HCT116 (cell line): ENCODE results near the gene MYBPH. TPM values are rescaled to one million over a fixed set of nuclear protein-coding genes. Genes with fewer than 3 reads are reported as not detected.

Source experiments
- ATAC-seq: fragments of 200-7000 bp; cut with Tn5 transposase; 2 replicates; pipeline ENCODE4 v1.9.1; 2020; ENCODE audit warnings: mild to moderate bottlenecking, moderate library complexity
- BruUV-seq: library from RNA; stranded (reverse); fragments of 400-500 nt; replicated peaks from 2 replicates; lab custom pipeline; 2021; lab: Mats Ljungman, UMichigan
- CTCF ChIA-PET: fragments of 300-600 bp; sonication (Branson Sonifier 250); formaldehyde crosslinking; loops from one replicate; lab custom pipeline; 2021; ENCODE audit warnings: antibody characterized with exemption; lab: Charles Lee
- POLR2A ChIA-PET: fragments of 300-600, 350-600 bp; sonication (Branson Sonifier 250); formaldehyde crosslinking; loops from one replicate; lab custom pipeline; 2021; ENCODE audit warnings: antibody characterized with exemption; lab: Charles Lee
- RAD21 ChIA-PET, 2 experiments: fragments of 300-600 bp; sonication (Branson Sonifier 250); formaldehyde crosslinking; loops; one replicate each; lab custom pipeline; 2023; ENCODE audit warnings: low total read pairs in 2 of 2; ENCODE audit not compliant: uncharacterized antibody in 2 of 2, unreplicated experiment in 2 of 2, low non-redundant PET in 1 of 2; lab: Charles Lee
- DNase-seq: peaks from one replicate; pipeline ENCODE4 v3.0.0-alpha.2; 2010; ENCODE audit warnings: low read depth, low spot score
- H2AFZ ChIP-seq: fragments of 200-600 bp; shearing (Covaris generic), sonication (generic); 2 replicates; pipeline ENCODE4 v1.6.1; 2017; ENCODE audit warnings: low read depth, mixed run types, mixed read lengths, antibody characterized with exemption, low read length; ENCODE audit not compliant: poor library complexity, severe bottlenecking
- H3K27ac ChIP-seq: 2 replicates; pipeline ENCODE4 v1.5.1; 2012; ENCODE audit warnings: low read depth, low read length
- H3K27me3 ChIP-seq: fragments of 200-600 bp; sonication (generic); 2 replicates; pipeline ENCODE4 v1.6.1; 2016; ENCODE audit warnings: mixed run types, low read length, mixed read lengths; ENCODE audit not compliant: insufficient read depth
- H3K36me3 ChIP-seq, 2 experiments: fragments of 200-500 bp in 1 of 2; fragments of 200-600 bp in 1 of 2; sonication (Bioruptor generic) in 1 of 2; sonication (generic) in 1 of 2; 2 replicates each; pipeline versions ENCODE4 v1.5.1 to v1.6.1; 2014 to 2016; ENCODE audit warnings: low read length in 2 of 2, inconsistent platforms in 1 of 2, mixed read lengths in 1 of 2, mixed run types in 1 of 2; ENCODE audit not compliant: insufficient read depth in 2 of 2, control insufficient read depth in 1 of 2
- H3K4me1 ChIP-seq, 2 experiments: fragments of 200-600 bp in 1 of 2; sonication (generic) in 1 of 2; 2 replicates each; pipeline versions ENCODE4 v1.5.1 to v1.6.1; 2012 to 2017; ENCODE audit warnings: low read length in 2 of 2, inconsistent platforms in 1 of 2, mild to moderate bottlenecking in 1 of 2, mixed read lengths in 1 of 2, mixed run types in 1 of 2, moderate library complexity in 1 of 2; ENCODE audit not compliant: insufficient read depth in 2 of 2, control insufficient read depth in 1 of 2
- H3K4me2 ChIP-seq: fragments of 200-600 bp; sonication (generic); 2 replicates; pipeline ENCODE4 v1.6.1; 2017; ENCODE audit warnings: mixed run types, low read length, mixed read lengths
- H3K4me3 ChIP-seq, 2 experiments: fragments of 200-600 bp in 1 of 2; sonication (generic) in 1 of 2; replicated peaks in 1 of 2; 2 replicates each; pipeline ENCODE4 v1.5.1; 2011 to 2016; ENCODE audit warnings: low read length in 2 of 2, control low read depth in 1 of 2, low read depth in 1 of 2, mild to moderate bottlenecking in 1 of 2, mixed read lengths in 1 of 2, mixed run types in 1 of 2
- H3K79me2 ChIP-seq: fragments of 200-600 bp; sonication (generic); 2 replicates; pipeline ENCODE4 v1.6.1; 2017; ENCODE audit warnings: mild to moderate bottlenecking, mixed run types, low read length, moderate library complexity, mixed read lengths; ENCODE audit not compliant: insufficient read depth
- H3K9ac ChIP-seq: fragments of 200-600 bp; sonication (generic); 2 replicates; pipeline ENCODE4 v1.6.1; 2016; ENCODE audit warnings: low read length, mixed read lengths
- H3K9me2 ChIP-seq: fragments of 200-600 bp; sonication (generic), shearing (Covaris generic); 2 replicates; pipeline ENCODE4 v1.6.1; 2017; ENCODE audit warnings: mixed run types, mild to moderate bottlenecking, moderate library complexity; ENCODE audit not compliant: insufficient read depth
- H3K9me3 ChIP-seq, 2 experiments: fragments of 200-500 bp in 1 of 2; fragments of 200-600 bp in 1 of 2; sonication (Bioruptor generic) in 1 of 2; sonication (generic) in 1 of 2; 2 replicates each; pipeline ENCODE4 v1.6.1; 2014 to 2017; ENCODE audit warnings: low read length in 2 of 2, mixed read lengths in 2 of 2, inconsistent platforms in 1 of 2, low read depth in 1 of 2, mild to moderate bottlenecking in 1 of 2, mixed run types in 1 of 2, moderate library complexity in 1 of 2; ENCODE audit not compliant: control insufficient read depth in 1 of 2, insufficient read depth in 1 of 2
- H4K20me1 ChIP-seq: fragments of 200-600 bp; sonication (generic), shearing (Covaris generic); 2 replicates; pipeline ENCODE4 v1.6.1; 2017; ENCODE audit warnings: mixed run types, mild to moderate bottlenecking, moderate library complexity; ENCODE audit not compliant: insufficient read depth
- CBX3 ChIP-seq: IDR thresholded peaks from 2 replicates; pipeline ENCODE4 v1.6.1; 2012; ENCODE audit warnings: low read depth
- EGR1 ChIP-seq: IDR thresholded peaks from 2 replicates; pipeline ENCODE4 v1.6.1; 2012; ENCODE audit warnings: low read depth
- EZH2 ChIP-seq: fragments of 200-600 bp; sonication (generic); IDR thresholded peaks from 2 replicates; pipeline ENCODE4 v1.6.1; 2017; ENCODE audit warnings: antibody characterized with exemption, mixed run types
- EZH2phosphoT487 ChIP-seq: fragments of 200-600 bp; IDR thresholded peaks from 2 replicates; pipeline ENCODE4 v1.6.1; 2018; ENCODE audit warnings: antibody characterized with exemption, borderline replicate concordance
- FOSL1 ChIP-seq: IDR thresholded peaks from 2 replicates; pipeline ENCODE4 v1.6.1; 2012; ENCODE audit warnings: low read depth
- JUND ChIP-seq: IDR thresholded peaks from 2 replicates; pipeline ENCODE4 v1.6.1; 2012
- POLR2A ChIP-seq: IDR thresholded peaks from 2 replicates; pipeline ENCODE4 v1.7.0; 2011; ENCODE audit warnings: borderline replicate concordance; ENCODE audit not compliant: insufficient read depth, insufficient read length; ENCODE audit errors: extremely low read depth
- REST ChIP-seq: IDR thresholded peaks from 2 replicates; pipeline ENCODE4 v1.6.1; 2012; ENCODE audit warnings: low read depth
- SRF ChIP-seq: IDR thresholded peaks from 2 replicates; pipeline ENCODE4 v1.6.1; 2012; ENCODE audit warnings: low read depth
- TCF7L2 ChIP-seq: IDR thresholded peaks from 2 replicates; pipeline ENCODE4 v1.7.0; 2011; ENCODE audit warnings: borderline replicate concordance, inconsistent platforms; ENCODE audit not compliant: insufficient read depth, insufficient read length; ENCODE audit errors: extremely low read depth
- YY1 ChIP-seq: IDR thresholded peaks from 2 replicates; pipeline ENCODE4 v1.6.1; 2011; ENCODE audit warnings: low read length, low read depth, moderate library complexity, mild to moderate bottlenecking; ENCODE audit not compliant: insufficient replicate concordance; ENCODE audit errors: extremely low read depth
- ZBTB33 ChIP-seq: IDR thresholded peaks from 2 replicates; pipeline ENCODE4 v1.6.1; 2011; ENCODE audit warnings: mild to moderate bottlenecking, low read length, moderate library complexity; ENCODE audit not compliant: insufficient replicate concordance; ENCODE audit errors: extremely low read depth
- ZFX ChIP-seq: fragments of 450-650 bp; IDR thresholded peaks from 2 replicates; pipeline ENCODE4 v1.6.1; 2017
- ZNF274 ChIP-seq: fragments of 200-500 bp; sonication (Bioruptor generic); IDR thresholded peaks from 2 replicates; pipeline ENCODE4 v1.6.1; 2014; ENCODE audit warnings: mild to moderate bottlenecking, low read depth, low read length, inconsistent platforms
- intact Hi-C: fragments of 100-400 bp; cut with micrococcal nuclease; formaldehyde crosslinking; loops from 2 replicates; pipeline ENCODE4 v1.10.0; 2022
- total RNA-seq: library from RNA; stranded (reverse); gene quantifications from one replicate; pipeline ENCODE4 v1.2.1, GENCODE V29; 2021; ENCODE audit not compliant: unreplicated experiment
- TF ChIP-seq, protein P1 (sequence below): IDR thresholded peaks from 2 replicates; pipeline ENCODE4 v1.6.1; 2012
- TF ChIP-seq, protein P2 (sequence below): IDR thresholded peaks from 2 replicates; pipeline ENCODE4 v1.6.1; 2012
- TF ChIP-seq, protein P3 (sequence below), 3 experiments: fragments of 200-600 bp in 1 of 3; sonication (generic) in 1 of 3; IDR thresholded peaks in 2 of 3; conservative IDR thresholded peaks in 1 of 3; 2 replicates each; pipeline ENCODE4 v1.5.1; 2012 to 2017; ENCODE audit warnings: low read depth in 2 of 3, low read length in 2 of 3, antibody characterized with exemption in 1 of 3, borderline replicate concordance in 1 of 3, control low read depth in 1 of 3, mild to moderate bottlenecking in 1 of 3, mixed read lengths in 1 of 3, mixed run types in 1 of 3, moderate library complexity in 1 of 3; ENCODE audit not compliant: insufficient read depth in 1 of 3

The MYBPH gene
- total RNA-seq, 1 experiment from 2014 or later: 0.22 TPM

- no peak for TF ChIP-seq YY1
- TF ChIP-seq TCF7L2: no peak
- TF ChIP-seq, protein P1, sequence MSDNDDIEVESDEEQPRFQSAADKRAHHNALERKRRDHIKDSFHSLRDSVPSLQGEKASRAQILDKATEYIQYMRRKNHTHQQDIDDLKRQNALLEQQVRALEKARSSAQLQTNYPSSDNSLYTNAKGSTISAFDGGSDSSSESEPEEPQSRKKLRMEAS: no peak
- no peak for TF ChIP-seq FOSL1
- no peak for TF ChIP-seq ZBTB33
- TF ChIP-seq CBX3: no peak
- TF ChIP-seq, protein P2, sequence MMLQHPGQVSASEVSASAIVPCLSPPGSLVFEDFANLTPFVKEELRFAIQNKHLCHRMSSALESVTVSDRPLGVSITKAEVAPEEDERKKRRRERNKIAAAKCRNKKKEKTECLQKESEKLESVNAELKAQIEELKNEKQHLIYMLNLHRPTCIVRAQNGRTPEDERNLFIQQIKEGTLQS: no peak
- TF ChIP-seq EZH2: no peak
- TF ChIP-seq POLR2A: no peak
- TF ChIP-seq JUND: no peak
- TF ChIP-seq, protein P3, sequence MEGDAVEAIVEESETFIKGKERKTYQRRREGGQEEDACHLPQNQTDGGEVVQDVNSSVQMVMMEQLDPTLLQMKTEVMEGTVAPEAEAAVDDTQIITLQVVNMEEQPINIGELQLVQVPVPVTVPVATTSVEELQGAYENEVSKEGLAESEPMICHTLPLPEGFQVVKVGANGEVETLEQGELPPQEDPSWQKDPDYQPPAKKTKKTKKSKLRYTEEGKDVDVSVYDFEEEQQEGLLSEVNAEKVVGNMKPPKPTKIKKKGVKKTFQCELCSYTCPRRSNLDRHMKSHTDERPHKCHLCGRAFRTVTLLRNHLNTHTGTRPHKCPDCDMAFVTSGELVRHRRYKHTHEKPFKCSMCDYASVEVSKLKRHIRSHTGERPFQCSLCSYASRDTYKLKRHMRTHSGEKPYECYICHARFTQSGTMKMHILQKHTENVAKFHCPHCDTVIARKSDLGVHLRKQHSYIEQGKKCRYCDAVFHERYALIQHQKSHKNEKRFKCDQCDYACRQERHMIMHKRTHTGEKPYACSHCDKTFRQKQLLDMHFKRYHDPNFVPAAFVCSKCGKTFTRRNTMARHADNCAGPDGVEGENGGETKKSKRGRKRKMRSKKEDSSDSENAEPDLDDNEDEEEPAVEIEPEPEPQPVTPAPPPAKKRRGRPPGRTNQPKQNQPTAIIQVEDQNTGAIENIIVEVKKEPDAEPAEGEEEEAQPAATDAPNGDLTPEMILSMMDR (IDR thresholded peaks at IDR 0.05 in 2 of 3, conservative IDR thresholded peaks at IDR 0.05 in 1 of 3; ENCODE audit: borderline replicate concordance in 1 of 3, insufficient read depth in 1 of 3, low read depth in 2 of 3, low read length in 2 of 3): no peak
- TF ChIP-seq EZH2phosphoT487: no peak
- TF ChIP-seq SRF: no peak
- no peak for TF ChIP-seq EGR1
- no peak for TF ChIP-seq ZNF274
- TF ChIP-seq REST: no peak
- TF ChIP-seq ZFX: no peak
- H3K4me3 ChIP-seq: no peak overlapping the region
- no peak overlapping the region for H3K9ac ChIP-seq
- no peaks in the 10 kb centered on the region for H3K79me2 ChIP-seq
- no peak overlapping the region for H2AFZ ChIP-seq
- H3K9me2 ChIP-seq: no peaks in the 10 kb centered on the region
- H3K9me3 ChIP-seq: no peaks in the 10 kb centered on the region
- H3K27me3 ChIP-seq: no peaks in the 10 kb centered on the region
- RAD21 ChIA-PET: interaction anchor here in 1 of 2 experiments (1.4 kb wide), 1 partner anchor 41 kb away, joined by 3 read pairs; no protein-coding TSS in a partner anchor
- ATAC-seq: no peak
- H3K4me1 ChIP-seq: no peaks in the 10 kb centered on the region
- CTCF ChIA-PET: interaction anchor here (1.0 to 2.1 kb wide), 2 partner anchors 8 to 168 kb away, joined by 5 to 7 read pairs; no protein-coding TSS in a partner anchor
- DNase-seq: no peak
- H4K20me1 ChIP-seq: no peaks in the 10 kb centered on the region
- BruUV-seq: no TSS peak
- H3K27ac ChIP-seq: no peak overlapping the region
- no peak overlapping the region for H3K4me2 ChIP-seq
- H3K36me3 ChIP-seq: no peaks in the 10 kb centered on the region
- POLR2A ChIA-PET: no interaction called here
- intact Hi-C loops: no loop called here
Observed at GRCh38 chr1:203207751-203208150, 32.1 kb upstream of the MYBPH start.
